Muscle layer of duodenum (tissue), 2 donors: ENCODE data around the gene KIAA2012.
A peak's percentile ranks its signal among the peaks of the same experiment; 100 is the strongest.

ENCODE experiments used
- H3K27ac ChIP-seq: one replicate; pipeline ENCODE4 v1.7.0; 2013; ENCODE audit warnings: mild to moderate bottlenecking, low read length
- H3K27me3 ChIP-seq: one replicate; pipeline ENCODE4 v1.7.0; 2013; ENCODE audit warnings: low read depth, mild to moderate bottlenecking, control low read depth, low read length
- H3K36me3 ChIP-seq, 2 donors: one replicate each; pipeline ENCODE4 v1.7.0; 2013; ENCODE audit warnings: low read length in 2 of 2, control low read depth in 1 of 2, mild to moderate bottlenecking in 1 of 2; ENCODE audit not compliant: insufficient read depth in 2 of 2, control insufficient read depth in 1 of 2
- H3K4me1 ChIP-seq, 2 donors: one replicate each; pipeline ENCODE4 v1.7.0; 2013; ENCODE audit warnings: low read length in 2 of 2, mild to moderate bottlenecking in 2 of 2, control low read depth in 1 of 2, moderate library complexity in 1 of 2; ENCODE audit not compliant: insufficient read depth in 2 of 2, control insufficient read depth in 1 of 2
- H3K4me3 ChIP-seq, 2 donors: one replicate each; pipeline ENCODE4 v1.7.0; 2013; ENCODE audit warnings: low read length in 2 of 2, low read depth in 1 of 2, mild to moderate bottlenecking in 1 of 2
- H3K9me3 ChIP-seq, 2 donors: one replicate each; pipeline ENCODE4 v1.7.0; 2013; ENCODE audit warnings: low read length in 2 of 2, control low read depth in 1 of 2, mild to moderate bottlenecking in 1 of 2; ENCODE audit not compliant: control insufficient read depth in 1 of 2
- donor health status: healthy.

The KIAA2012 gene

DNA sequence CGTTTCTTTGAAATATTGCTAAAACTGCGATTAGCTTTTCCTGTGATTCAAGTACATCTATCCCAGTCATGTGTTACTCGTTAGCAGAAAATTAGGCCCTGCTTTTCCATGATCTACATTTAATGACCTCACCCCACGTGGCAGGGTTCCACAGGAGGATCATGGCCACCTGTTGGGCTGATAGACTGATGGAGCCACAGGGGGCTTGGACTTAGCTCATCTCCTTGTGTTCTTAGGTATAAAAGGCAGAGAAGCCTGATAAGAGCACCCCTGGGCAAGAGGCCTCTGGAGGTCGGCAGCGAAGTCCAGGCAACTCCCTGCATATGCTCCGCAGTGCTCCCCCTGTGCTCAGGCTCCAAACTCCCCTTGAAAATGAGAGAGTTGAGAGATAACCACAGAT is 26.5 kb upstream of the KIAA2012 start:
- Histone ChIP-seq H3K9me3 (no peaks in the 10 kb centered on the region), H3K27ac (no peak overlapping the region), H3K27me3 (no peaks in the 10 kb centered on the region), H3K4me1 (no peaks in the 10 kb centered on the region), H3K4me3 (no peak overlapping the region), H3K36me3 (no peaks in the 10 kb centered on the region)

DNA sequence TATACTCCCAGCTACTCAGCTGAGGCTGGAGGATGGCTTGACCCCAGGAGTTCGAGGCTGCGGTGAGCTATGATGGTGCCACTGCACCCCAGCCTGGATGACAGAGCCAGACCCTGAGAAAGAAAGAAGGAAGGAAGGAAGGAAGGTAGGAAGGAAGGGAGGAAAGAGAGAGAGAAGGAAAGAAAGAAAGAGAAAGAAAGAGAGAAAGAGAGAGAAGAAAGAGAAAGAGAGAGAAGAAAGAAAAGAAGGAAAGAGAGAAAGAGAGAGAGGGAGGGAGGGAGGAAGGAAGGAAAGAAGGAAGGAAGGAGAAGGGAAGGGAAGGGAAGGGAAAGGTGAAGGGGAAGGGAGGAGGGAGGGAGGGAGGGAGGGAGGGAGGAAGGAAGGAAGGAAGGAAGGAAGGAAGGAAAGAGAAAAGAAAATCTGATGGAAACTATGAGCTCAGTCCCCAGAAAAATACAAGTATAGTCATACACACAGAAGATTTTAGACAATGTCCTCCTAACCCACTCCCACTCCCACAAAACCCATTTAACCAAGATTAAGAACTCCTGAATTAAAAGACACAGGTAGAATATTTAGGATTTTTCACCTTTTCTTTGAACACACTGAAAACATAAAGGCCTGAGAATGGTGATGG is 23.8 kb upstream of the KIAA2012 start:
- Histone ChIP-seq H3K36me3 (no peaks in the 10 kb centered on the region), H3K27ac (no peak overlapping the region), H3K27me3 (no peaks in the 10 kb centered on the region), H3K4me3 (no peak overlapping the region), H3K9me3 (no peaks in the 10 kb centered on the region), H3K4me1 (no peaks in the 10 kb centered on the region)

DNA sequence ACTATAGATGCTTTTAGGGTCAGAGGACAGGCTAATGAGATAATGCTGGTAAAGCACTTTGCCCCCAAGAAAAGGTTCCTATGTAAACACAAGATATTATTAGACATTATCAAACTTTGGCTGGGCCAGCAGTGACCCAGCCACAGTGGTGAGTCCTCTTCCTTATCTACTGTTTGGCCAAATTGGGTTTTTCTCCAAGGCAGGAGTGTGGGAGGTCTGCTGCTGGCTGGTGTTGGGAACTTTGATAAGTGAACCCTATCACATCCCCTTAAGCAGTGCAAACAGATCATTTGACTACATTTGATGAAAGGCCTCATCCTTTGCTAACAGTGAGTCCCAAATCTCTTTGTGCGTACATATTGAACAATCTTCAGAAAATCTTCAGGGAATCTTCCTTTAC is 23.2 kb upstream of the KIAA2012 start:
- H3K4me3 ChIP-seq, result no peak overlapping the region
- H3K27ac ChIP-seq, result no peak overlapping the region
- H3K4me1 ChIP-seq, result no peaks in the 10 kb centered on the region
- H3K36me3 ChIP-seq, result no peaks in the 10 kb centered on the region
- H3K9me3 ChIP-seq, result no peaks in the 10 kb centered on the region
- no peaks in the 10 kb centered on the region for H3K27me3 ChIP-seq

DNA sequence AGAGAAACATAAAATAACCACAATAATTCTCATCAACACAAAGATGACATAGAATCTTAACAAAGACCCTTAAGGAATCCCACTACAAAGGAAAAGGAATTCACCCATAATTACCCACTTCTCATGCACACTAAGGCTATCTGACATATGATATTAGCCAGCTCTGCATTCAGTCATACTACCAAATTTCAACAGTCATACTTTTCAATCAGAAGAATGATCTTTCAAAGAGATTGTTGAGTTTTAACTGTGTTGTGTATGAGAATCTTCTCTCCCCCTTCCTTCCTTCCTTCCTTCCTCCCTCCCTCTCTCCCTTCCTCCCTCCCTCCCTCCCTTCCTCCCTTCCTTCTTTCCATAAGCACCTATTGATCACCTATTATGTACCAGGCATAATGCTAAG is 22.4 kb upstream of the KIAA2012 start:
- H3K36me3 ChIP-seq, result no peaks in the 10 kb centered on the region
- no peaks in the 10 kb centered on the region for H3K27me3 ChIP-seq
- H3K4me1 ChIP-seq, result no peaks in the 10 kb centered on the region
- H3K4me3 ChIP-seq, result no peak overlapping the region
- H3K9me3 ChIP-seq, result no peaks in the 10 kb centered on the region
- no peak overlapping the region for H3K27ac ChIP-seq

DNA sequence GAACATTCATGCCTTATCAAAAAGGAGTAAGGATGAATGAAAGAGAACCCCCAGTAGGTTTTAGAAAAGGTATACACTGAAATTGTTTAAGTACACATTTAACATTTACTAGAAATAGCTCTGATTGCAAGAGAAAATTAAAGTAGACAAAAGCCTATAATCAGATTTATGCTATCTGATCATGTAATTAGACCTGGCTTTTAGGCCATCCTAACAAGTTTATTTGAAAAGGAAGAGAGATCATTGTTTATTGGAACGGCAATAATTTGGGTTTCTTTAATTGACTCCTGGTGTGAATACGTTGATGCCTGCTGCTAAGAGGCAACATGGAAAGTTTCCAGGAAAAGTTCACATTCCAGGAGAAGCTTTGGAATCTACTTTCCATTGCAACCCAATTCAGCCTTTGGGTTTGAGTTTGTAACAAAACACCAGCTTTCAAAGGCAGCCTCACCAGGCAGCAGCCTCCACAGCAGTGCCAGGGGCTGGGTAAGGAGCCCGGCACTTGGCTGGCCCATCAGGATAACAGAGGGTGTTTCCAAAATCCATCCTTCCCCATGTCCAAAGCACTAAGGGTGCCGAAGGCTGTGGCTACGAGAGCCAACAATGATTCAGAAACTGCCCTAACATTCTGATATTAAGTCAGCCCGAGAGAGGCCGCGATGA is 21.4 kb upstream of the KIAA2012 start:
- Histone ChIP-seq H3K27me3 (no peaks in the 10 kb centered on the region), H3K9me3 (no peaks in the 10 kb centered on the region), H3K4me3 (no peak overlapping the region), H3K4me1 (no peaks in the 10 kb centered on the region), H3K36me3 (no peaks in the 10 kb centered on the region), H3K27ac (no peak overlapping the region)

DNA sequence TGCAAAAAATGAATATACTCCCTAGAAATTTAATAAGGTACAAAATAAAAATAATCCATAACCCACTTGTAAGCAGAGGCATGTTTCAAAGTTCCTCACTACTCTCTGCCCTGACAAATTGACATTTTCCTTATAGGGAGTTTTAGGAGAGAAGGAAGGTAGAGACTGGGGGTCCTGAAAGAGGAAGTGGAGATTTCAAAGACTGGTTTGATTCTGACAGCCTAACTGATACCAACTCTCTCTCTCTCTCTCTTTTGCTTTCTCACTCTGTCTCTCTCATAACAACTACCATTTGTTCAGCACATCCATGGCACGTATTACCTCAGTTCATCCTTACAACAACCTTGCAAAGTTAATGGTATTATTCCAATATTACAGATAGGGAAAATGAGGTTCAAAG is 20.8 kb upstream of the KIAA2012 start:
- no peaks in the 10 kb centered on the region for H3K27me3 ChIP-seq
- H3K27ac ChIP-seq, result no peak overlapping the region
- H3K36me3 ChIP-seq, result no peaks in the 10 kb centered on the region
- H3K9me3 ChIP-seq, result no peaks in the 10 kb centered on the region
- no peaks in the 10 kb centered on the region for H3K4me1 ChIP-seq
- no peak overlapping the region for H3K4me3 ChIP-seq

DNA sequence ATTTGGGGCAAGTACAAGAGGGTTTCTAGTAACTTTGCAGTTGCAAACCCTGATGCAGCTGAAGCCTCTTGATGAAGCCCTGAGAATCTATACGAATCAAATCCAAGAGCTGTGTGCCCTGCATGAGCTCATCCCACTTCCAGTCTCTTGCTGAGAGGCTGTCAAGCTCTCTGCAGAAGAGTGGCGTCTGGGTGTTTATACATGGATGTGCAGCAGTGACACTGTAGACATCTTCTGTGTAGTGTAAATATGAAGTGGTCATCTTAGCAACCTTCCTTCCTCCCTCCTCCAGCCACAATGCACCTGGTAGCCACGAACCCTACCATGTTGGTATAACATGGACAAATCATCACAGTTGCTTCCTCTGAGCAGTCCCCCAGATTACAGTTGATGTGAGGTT is 18.4 kb upstream of the KIAA2012 start:
- Histone ChIP-seq H3K27ac (no peak overlapping the region), H3K27me3 (no peaks in the 10 kb centered on the region), H3K36me3 (no peaks in the 10 kb centered on the region), H3K4me3 (no peak overlapping the region), H3K9me3 (no peaks in the 10 kb centered on the region), H3K4me1 (no peaks in the 10 kb centered on the region)

DNA sequence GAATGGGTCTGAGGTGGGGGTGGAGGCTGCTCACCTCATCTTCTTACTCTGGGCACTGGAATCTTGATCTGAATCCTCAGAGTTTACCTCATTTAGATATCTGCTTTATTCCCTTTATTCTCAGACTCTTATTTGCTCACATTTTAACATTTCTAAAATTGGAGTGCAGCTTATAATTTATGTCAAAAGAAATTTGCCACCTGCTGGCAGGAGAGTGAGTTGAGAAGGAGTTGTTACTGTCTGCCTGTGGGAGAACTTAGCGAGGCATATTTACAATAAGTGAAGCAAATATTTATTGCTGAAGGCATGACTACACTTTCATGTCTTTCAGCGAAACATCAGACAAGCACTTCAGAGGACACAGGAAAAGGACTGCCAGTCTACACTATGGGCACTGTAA is 16.4 kb upstream of the KIAA2012 start:
- Histone ChIP-seq H3K9me3 (no peaks in the 10 kb centered on the region), H3K27me3 (no peaks in the 10 kb centered on the region), H3K36me3 (no peaks in the 10 kb centered on the region), H3K27ac (no peak overlapping the region), H3K4me1 (no peaks in the 10 kb centered on the region), H3K4me3 (no peak overlapping the region)

DNA sequence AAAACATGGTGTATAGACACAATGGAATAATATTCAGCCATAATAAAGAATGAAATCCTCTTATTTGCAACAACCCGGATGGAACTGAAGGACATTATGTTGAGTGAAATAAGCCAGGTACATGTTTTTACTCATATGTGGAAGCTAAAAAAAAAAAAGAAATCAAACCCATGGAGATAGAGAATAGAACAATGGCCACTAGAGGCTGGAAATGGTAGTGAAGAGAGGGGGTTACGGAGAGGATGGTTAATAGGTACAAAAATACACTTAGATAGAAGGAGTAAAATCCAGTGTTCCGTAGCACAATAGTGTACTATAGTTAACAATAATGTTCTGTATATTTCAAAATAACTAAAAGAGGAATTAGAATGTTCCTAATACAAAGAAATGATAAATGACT is 12.8 kb upstream of the KIAA2012 start:
- Histone ChIP-seq H3K4me1 (peaks cover 4 to 13% of the 10 kb centered on the region in 2 donors), H3K9me3 (no peaks in the 10 kb centered on the region), H3K4me3 (no peak overlapping the region), H3K36me3 (no peaks in the 10 kb centered on the region), H3K27ac (no peak overlapping the region), H3K27me3 (no peaks in the 10 kb centered on the region)

DNA sequence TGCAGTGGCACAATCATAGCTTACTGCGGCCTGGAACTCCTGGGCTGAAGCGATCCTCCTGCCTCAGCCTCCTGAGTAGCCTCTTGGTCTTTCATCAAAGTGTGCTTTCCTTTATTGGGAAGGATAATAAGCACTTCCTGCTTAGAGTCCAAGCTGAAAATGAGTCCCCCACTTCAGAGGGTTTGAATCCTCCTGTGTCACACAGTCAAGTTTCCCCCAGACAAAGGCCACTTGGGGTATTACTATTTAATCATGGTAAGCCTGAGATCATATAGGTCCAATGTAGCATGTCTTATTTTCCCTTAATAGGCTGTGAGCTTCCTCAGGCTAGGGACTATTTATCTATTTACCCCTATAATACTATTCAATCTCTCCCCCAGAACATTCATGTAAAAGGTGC is 11.4 kb upstream of the KIAA2012 start:
- Histone ChIP-seq H3K27me3 (no peaks in the 10 kb centered on the region), H3K4me3 (no peak overlapping the region), H3K9me3 (no peaks in the 10 kb centered on the region), H3K36me3 (no peaks in the 10 kb centered on the region), H3K4me1 (peaks cover 4 to 13% of the 10 kb centered on the region in 2 donors), H3K27ac (no peak overlapping the region)

DNA sequence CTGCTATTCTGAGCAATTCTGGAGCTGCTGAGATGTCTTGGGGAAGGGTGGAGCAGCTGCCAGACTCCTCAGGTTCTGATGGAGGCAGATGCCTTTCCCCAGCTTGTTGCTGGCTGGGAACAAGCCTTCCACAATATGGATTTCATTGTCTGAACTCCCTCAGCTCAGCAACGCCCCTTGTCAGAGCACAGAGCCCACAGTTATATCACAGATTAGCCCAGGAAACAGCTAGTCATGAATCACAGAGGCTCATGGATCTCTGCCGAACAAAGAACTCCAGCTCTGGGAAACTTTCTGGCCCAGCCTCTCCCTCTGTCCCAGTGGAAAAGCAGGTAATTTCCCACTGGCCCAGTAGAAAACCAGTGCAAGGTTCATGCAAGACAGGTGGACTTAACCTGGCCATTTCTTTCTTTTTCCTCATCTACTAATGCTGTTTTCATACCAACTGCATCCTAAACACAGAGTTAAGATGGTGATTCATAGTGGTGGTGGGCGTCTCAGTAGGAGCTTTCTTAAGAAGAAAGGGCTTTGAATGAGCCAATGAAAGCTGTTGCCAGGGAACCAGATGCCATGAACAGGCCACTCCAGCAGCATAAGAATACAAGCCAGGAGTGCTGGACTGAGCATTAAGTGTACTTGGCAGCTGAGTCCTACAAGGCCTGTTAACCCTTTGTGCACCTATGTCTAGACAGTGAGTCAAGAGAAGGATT is 8.7 kb upstream of the KIAA2012 start:
- Histone ChIP-seq H3K27me3 (no peaks in the 10 kb centered on the region), H3K4me1 (peaks cover 4 to 13% of the 10 kb centered on the region in 2 donors), H3K36me3 (no peaks in the 10 kb centered on the region), H3K4me3 (no peak overlapping the region), H3K27ac (peak overlapping the region; percentile 16), H3K9me3 (no peaks in the 10 kb centered on the region)
